HG03571 (cell line): Measurements from ENCODE around the gene MUC7.
"Not testable (repeated sequence)": the region's sequence is repeated elsewhere in the genome, so short reads cannot be mapped to it uniquely, and the experiment has no call there.

Source experiments
- ATAC-seq: cut with Tn5 transposase; IDR thresholded peaks from one replicate; pipeline ENCODE4 v1.9.1; 2021; ENCODE audit not compliant: unreplicated experiment

The MUC7 gene

DNA sequence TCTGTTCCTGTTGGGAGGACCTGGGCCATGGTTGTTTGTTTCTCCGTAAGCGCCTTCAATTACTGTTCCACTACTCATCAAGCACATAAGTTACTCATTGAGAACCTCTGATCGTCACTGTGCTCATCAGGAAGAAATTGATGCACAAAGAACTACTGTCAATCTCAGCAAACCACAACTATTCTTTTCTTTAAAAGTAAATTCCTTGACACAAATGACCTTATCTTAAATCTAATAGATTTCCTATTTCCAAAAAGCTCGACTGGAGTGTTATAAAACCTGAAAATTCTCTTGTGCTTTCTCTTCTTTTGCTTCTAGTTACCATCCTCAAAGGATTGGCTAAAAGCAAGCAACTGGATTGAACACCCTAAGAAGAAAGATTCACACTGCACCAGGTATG lies at the start of gene MUC7:
Gene MUC7 (plus strand): TSS at position 301 of the 400 bp plus-strand sequence. CDS start 1,825 bp downstream, outside the sequence.
- ATAC-seq: no peak

DNA sequence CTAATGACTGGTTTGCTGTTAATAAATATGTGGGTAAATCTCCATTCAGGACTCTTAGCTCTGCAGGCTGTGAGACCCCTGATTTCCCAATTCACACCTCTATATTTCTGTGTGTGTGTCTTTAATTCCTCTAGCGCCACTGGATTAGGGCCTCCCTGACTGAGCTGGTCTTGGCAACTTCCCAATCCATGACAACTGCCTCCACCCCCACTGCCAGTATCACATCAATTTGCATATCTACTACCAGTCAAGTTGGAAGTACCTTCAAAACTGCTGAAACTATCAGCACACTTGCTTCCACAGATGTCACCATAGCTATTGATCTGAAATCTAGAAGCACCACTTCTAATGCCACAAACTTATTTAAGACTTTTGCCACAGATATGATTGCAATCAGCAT lies 46.7 kb upstream of the MUC7 start:
- no peak for ATAC-seq

DNA sequence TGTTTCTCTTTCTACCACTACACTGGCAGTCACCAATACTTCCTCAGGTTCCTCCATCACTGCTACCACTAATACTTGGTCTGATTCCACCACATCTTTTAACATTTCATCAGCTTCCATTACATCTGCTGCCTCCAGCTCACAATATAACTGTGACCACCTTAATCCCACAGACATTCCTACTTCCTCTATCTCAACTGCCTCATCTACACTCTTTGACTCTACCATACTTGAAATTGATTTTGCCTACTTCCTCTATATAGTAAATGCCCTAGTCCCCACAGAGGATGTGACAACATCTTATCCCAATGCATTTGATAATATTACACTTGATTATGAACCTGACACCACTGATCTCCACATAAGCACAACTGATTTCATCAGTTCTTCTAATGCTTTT lies 45.2 kb upstream of the MUC7 start:
- peak; percentile 43 for ATAC-seq

DNA sequence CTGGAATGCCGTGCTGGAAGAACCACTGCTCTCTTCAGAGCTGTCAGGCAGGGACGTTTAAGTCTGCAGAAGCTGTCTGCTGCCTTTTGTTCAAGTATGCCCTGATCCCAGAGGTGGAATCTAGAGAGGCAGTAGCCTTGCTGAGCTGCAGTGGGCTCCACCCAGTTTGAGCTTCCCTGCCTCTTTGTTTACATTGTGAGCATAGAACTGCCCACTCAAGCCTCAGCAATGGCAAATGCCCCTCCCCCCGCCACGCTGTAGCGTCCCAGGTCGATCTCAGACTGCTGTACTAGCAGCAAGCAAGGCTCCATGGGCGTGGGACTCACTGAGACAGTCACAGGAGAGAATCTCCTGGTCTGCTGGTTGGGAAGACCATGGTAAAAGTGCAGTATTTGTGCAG lies 34.8 kb upstream of the MUC7 start:
- ATAC-seq: no peak

DNA sequence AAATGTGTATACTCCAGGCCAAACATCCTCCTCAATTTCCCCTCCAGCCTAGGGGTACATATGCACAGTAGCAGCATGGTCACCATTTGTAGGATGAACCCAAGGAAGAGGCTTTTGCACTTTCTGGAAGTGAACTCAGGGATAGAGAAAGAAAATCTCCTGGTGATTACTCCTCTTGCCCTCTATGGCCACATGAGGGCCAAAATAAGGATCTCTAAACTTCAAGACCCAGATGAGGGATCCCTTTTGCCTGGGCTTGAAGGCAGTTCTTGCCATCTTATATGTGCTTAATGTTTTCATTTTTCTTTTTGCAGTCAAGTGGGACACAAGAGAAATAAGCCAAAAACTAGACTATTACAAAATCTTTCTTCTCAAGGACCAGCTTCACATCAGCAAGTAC lies 29.5 kb upstream of the MUC7 start:
- no peak for ATAC-seq

DNA sequence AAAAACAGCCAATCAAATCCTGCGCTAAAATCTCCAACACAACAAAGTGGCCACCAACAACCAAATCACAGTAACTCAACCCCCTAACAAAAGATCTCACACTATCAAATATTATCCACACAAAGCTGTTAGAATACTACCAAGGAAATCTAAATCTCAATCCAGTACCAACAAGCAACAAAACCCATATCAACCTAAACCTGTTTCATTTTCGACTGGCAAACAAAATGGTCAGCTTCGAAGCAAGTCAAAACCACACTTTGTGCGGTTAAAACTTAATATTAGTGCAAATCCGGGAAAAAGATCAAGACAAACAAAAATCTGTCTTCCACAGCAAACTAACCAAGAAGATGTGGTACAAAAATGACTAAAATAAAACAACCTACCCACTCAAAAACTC lies 28.7 kb upstream of the MUC7 start:
- ATAC-seq: no peak

DNA sequence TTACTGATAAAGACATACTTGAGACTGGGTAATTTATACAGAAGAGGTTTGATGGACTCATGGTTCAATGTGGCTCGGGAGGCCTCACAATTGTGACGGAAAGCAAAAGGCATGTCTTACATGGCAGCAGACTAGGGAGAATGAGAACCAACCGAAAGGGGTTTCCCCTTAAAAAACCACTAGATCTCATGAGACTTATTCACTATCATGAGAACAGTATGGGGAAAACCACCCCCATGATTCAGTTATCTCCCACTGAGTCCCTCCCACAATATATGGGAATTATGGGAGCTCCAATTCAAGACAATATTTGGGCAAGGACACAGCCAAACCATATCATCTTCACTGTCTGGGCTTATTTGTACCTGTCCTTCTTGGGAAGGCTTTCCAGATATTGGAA lies 22.8 kb upstream of the MUC7 start:
- no peak for ATAC-seq

DNA sequence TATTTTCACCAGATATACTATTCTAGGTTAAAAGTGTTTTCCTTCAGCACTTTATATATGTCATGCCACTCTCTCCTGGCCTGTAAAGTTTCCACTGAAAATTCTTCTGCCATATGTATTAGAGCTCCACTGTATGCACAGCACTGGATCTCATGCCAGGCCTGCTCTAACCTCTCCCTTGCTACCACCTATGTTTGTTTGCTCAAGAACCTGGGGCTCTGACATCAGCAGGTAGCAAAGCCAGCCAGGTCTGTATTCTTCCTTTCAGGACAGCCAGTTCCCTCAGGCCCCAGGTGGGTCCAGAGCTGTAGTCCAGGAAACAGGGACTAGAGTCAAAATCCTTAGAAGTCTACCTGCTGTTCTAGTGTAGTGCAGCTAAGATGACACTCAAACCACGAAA lies 19.1 kb upstream of the MUC7 start:
- ATAC-seq: no peak

DNA sequence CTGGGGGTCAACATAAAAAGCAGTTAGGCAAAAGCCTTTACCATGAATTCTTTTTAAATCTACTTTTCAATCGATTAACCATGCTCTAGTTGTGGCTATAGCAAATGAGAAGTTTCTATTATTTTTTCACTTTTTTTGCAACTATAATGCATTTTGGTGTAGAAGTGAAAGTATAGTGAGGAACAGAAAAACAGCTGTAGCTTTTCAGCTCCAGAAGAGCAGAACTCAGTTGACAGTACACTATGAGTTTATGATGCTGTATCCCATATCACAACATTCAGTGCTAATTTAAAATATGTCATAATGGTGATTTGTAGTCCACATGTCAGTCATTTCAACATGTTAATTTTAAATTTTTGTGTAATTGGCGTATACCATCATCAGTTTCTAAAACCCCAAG lies 8.7 kb upstream of the MUC7 start:
- ATAC-seq: no peak

DNA sequence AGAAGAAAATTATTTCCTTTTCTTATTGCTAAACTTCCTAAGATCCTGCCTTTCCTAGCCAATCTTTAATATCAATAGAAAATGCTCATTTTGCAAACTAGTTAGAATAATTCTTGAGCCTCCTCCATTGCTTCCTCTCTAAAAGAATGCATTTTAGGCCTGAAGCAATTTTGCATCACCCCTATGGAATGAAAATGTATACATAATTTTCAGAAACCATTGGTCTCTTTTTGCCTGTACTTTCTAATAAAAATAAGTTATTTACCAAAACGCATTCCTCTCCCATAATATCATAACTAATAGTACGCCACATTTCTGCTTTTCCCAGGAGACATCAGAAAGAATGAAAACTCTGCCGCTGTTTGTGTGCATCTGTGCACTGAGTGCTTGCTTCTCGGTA lies 1.7 kb downstream of the MUC7 start:
- no peak for ATAC-seq

DNA sequence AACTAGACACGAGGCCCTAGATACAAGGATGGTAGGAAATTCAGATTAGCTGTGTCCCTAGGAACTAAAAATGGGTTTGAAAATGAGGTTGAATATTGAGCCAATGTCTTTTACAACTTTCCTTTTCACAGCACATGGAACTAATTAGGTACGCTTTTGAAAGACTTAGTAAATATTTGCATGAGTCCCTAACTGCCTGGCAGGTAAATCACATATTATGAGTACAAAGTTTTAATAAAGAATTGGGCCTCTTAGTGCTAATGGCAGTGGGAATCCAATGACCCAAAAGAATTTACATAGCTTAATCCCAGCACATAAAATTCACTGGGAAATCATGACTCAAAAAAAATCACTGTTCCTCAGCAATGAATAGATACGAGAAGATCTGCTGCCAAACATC lies 16.8 kb downstream of the MUC7 start:
- no peak for ATAC-seq

DNA sequence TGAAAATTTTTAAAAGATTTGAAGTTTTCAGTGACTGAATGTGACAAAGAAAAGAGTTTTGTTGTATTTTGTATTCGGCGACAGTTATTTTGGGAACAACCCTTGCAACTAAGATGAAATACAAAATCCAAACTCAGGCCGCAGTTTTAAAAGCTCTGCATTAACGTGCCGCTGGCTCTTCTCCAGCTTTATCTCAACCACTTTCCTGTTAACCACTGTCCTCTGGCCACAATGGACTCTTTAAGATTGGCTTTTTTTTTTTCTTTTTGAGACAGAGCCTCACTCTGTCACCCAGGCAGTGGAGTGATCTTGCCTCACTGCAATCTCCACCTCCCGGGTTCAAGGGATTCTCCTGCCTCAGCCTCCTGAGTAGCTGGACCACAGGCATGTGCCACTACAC lies 24.2 kb downstream of the MUC7 start:
- no peak for ATAC-seq

DNA sequence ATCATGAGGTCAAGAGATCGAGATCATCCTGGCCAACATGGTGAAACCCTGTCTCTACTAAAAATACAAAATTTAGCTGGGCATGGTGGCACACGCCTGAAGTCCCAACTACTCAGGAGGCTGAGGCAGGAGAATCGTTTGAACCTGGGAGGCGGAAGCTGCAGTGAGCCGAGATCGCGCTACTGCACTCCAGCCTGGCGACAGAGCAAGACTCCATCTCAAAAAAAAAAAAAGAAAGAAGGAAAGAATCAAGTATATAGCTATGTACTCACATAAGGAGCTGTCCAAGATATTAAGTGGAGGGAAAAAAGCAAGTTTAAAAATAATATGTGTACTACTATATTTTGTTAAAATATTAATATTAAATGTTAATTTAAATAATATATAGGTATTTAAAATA lies 29.8 kb downstream of the MUC7 start:
- ATAC-seq: not testable (repeated sequence)

DNA sequence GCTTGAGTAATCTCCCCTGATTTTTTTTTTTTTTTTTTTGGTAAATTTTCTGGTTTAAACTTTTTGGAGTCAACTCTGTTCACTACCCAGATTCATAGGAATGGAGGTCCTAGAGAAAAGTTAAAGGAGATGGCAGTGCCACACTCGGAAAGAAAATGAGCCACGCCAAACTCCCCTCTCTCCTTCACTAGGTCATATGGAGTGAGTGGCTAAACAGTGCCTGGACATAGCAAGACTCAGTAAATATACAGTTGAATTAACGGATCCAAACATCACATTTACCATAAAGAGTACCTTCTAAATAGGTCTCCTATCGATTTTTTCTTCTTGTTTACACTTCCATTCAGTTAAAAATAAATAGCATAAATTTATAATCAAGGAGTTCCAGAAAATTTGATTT lies 32.7 kb downstream of the MUC7 start:
- ATAC-seq: no peak

DNA sequence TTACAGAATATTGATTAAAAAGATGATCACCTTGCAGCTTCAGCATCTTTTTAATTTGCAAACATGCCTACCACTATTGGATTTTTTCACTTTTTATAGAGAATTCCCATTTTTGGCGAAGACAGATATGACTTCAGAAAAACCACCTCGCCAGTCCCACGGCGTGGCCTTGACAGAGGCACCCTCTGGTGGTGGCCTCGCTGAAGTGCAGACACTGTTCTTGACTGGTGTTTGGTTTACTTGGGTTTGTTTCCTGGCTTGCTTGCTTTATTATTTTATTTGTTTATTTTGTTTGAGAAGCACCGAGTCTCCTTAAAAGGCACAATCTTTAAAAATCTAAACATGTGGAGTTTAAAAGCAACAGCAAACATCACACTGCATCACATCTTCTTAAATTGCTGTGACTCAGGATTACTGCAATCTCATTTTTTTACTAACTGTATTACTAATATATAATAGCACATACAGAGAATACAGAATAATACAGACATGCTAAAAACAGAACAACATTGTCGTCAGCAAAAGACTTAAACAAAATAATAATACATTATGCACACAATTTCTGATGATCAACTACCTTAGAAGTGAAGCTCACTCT lies 33.3 kb downstream of the MUC7 start:
- peak; percentile 83 for ATAC-seq

DNA sequence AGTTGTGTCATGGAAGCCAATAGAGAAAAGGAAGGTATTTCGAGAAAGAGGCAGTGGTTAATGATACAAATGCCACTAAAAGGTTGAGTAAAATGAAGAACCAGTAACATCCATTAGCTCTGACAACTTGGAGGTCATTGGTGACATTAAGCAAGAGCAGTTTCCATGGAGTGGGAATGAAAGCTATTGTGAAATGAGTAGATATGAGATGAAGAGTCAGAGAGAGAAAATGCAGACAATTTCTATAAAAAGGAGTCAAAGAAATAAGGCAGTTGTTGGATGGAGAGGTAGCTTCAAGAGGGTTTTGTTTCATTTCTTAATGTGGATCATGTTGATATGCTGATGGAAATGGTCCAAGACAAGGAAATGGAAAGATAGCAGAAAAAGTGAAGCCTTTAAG lies 36.8 kb downstream of the MUC7 start:
- ATAC-seq: no peak

DNA sequence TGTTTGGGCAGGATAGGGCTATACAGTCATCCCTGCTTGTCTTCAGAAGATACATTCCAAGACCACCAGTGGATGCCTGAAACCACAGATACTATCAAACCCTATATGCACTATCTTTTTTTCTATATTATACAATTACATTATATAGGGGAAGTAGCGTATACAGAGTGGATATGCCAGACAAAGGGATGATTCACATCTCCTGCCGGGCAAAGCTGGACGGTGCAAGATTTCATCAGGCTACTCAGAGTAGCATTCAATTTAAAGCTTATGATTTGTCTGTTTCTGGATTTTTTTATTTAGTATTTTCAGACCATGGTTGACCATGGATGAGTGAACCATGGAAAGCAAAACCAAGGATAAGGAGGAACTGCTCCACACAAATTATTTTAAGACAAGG lies 39.4 kb downstream of the MUC7 start:
- no peak for ATAC-seq

DNA sequence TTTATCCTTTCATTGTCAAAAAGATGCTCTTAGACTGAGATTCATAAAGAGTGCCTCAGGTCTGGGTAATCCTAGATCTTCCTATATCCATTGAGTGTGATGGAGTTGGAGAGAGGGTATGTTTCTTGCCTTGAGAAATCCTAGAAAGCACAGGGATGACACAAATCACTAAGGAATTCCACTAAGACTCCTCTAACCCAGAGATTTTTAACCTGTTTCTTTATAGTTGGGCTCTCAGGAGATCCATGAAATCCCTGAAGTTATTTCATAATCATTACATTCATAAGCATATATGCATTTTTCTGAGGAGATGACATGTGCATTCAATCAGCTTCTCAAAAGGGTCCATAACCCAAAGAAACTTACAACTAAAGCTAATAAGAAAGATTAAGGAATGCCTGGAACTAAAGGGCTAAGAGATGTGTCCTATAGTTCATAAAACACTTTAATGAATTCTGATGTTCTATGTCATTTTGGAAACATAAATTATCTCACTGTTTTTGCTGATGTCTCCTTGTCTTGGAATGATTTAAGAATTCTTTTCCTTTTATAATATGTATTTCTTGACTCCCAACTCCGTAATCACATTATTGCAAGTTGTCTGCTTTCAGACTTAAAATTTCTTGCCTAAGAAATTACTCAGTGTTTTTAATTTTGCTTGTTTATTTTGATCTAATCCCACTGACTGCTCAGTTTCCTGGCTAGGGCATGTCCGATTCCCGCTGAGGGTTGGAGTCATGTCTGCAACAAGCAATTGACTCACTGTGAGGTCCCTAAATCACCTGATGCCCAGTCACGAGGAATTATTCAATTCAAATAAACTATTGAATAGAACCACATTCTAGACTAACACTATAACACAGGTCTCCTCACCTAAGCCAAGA lies 43.6 kb downstream of the MUC7 start:
- ATAC-seq: no peak

DNA sequence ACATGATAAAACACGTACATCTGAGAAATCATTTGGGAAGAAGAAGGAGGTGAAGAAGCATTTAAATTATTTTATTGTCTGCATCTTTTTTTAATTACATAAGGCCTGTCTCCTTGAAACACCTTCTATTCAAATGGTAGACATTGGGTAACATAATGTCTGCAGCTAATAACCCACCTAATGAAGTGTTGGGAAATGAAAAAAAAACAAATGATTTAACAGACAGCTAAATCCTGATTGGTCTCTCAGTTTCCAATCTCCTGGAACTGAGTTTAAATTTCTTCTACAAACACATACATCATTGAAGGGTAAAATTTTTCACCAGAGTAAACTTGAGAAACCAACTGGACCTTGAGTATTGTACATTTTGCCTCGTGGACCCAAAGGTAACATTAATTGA lies 46.3 kb downstream of the MUC7 start, which contains the start of gene AMTN:
Gene AMTN (plus strand): TSS at position 301 of the 400 bp plus-strand sequence. CDS start 209 bp downstream, outside the sequence.
- ATAC-seq: no peak

DNA sequence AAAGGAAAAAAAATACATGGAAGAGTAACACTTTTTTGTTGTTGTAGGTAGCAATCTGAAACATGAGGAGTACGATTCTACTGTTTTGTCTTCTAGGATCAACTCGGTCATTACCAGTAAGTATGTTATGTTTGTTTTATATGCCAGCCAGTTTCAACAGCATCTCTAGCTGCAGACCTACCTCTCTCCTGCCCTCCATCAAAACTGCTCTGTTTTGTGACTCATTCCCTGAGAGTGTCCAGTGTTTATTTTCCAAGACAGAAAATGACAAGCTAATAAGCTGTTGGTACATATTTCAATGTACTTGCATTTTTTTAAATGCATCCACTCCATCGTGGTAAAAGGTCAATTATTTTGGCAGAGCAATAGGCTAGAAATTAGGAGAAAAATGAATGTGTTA lies 46.7 kb downstream of the MUC7 start:
- ATAC-seq: no peak

DNA sequence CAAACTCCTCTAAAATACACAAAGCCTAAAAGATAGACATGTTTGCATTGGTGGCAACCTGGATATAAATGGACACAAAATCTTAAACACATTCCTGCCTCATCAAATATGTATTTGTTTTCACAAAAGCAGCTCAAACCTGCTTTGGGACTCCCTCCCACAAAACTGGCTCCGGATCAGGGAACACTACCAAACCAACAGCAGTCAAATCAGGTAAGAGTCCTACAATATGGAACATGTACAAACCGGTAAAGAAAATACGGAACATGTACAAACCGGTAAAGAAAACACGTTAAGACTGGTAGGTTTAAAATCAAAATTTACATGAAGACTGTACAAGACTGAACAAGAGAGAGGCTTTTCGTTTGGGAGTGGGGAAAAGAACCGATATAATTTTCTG lies 50.6 kb downstream of the MUC7 start:
- no peak for ATAC-seq

DNA sequence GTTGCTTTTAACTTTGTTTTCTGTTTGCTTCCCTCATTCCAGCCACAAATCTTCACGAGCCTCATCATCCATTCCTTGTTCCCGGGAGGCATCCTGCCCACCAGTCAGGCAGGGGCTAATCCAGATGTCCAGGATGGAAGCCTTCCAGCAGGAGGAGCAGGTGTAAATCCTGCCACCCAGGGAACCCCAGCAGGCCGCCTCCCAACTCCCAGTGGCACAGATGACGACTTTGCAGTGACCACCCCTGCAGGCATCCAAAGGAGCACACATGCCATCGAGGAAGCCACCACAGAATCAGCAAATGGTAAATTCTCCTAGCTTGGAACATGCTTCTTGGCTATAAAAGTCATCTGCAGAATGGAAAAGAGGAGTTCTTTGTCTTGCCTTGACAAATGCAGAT lies 59.0 kb downstream of the MUC7 start:
- ATAC-seq: no peak

DNA sequence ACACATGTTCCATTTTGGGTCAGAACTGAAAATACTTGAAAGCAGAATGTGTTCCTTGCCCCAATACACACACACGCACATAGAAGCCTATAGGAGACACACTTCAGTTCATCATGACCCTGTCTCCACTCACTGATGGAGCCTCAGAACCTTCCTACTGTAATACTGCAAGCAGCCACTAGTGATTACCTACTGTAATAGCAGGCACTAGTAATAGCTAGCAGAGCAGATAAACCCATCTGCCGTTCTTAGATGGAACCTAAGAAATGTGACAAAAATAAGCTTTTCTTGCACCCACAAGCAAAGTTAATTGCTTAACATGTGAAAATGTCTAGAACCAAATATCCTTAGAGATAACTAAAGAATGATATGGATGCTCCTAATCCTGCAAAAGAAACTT lies 60.0 kb downstream of the MUC7 start:
- peak; percentile 80 for ATAC-seq
